IMR-90 (cell line): ENCODE measurements around the gene NAPA. TPM values are rescaled to one million over a fixed set of nuclear protein-coding genes. Genes with fewer than 3 reads are reported as not detected.

Source experiments
- ATAC-seq: fragments of 200-7000 bp; cut with Tn5 transposase; 2 replicates; pipeline ENCODE4 v1.9.1; 2020; ENCODE audit warnings: low read depth, mild to moderate bottlenecking, moderate library complexity
- Bru-seq: library from RNA; stranded (reverse); fragments of 400-500 nt; gene quantifications from one replicate; lab custom pipeline; 2021; lab: Mats Ljungman, UMichigan
- BruChase-seq, 2 experiments: library from RNA; stranded (reverse); fragments of 400-500 nt; gene quantifications; one replicate each; lab custom pipeline; 2021; lab: Mats Ljungman, UMichigan
- BruUV-seq: library from RNA; stranded (reverse); fragments of 400-500 nt; replicated peaks from 2 replicates; lab custom pipeline; 2021; lab: Mats Ljungman, UMichigan
- CTCF ChIA-PET: fragments of 300-600 bp; formaldehyde crosslinking; extraction: SDS; loops from one replicate; lab custom pipeline; 2021; ENCODE audit warnings: antibody characterized with exemption; lab: Yijun Ruan, JAX
- POLR2A ChIA-PET: fragments of 300-600 bp; sonication (Branson Sonifier 250); formaldehyde crosslinking; loops from one replicate; lab custom pipeline; 2022; ENCODE audit warnings: antibody characterized with exemption; ENCODE audit not compliant: unreplicated experiment; lab: Charles Lee
- DNase-seq: peaks from one replicate; pipeline ENCODE4 v3.0.0; 2013
- H2AFZ ChIP-seq: replicated peaks from 2 replicates; pipeline ENCODE3; 2013; ENCODE audit warnings: low read length, mild to moderate bottlenecking; ENCODE audit not compliant: poor library complexity
- H2AK5ac ChIP-seq: 2 replicates; pipeline ENCODE4 v1.6.1; 2013; ENCODE audit warnings: low read depth, low read length, inconsistent platforms
- H2AK9ac ChIP-seq: replicated peaks from 2 replicates; pipeline ENCODE3; 2013; ENCODE audit warnings: mild to moderate bottlenecking, low read depth, low read length, moderate library complexity; ENCODE audit not compliant: poor library complexity
- H2BK120ac ChIP-seq: 2 replicates; pipeline ENCODE4 v1.6.1; 2013; ENCODE audit warnings: low read depth, low read length, inconsistent platforms
- H2BK15ac ChIP-seq: 3 replicates; pipeline ENCODE4 v1.6.1; 2013; ENCODE audit warnings: low read depth, low read length, inconsistent platforms
- H2BK20ac ChIP-seq: 2 replicates; pipeline ENCODE4 v1.6.1; 2013; ENCODE audit warnings: low read depth, mild to moderate bottlenecking, inconsistent platforms, low read length, moderate library complexity
- H2BK5ac ChIP-seq: 2 replicates; pipeline ENCODE4 v1.6.1; 2013; ENCODE audit warnings: mild to moderate bottlenecking, low read depth, low read length, inconsistent platforms; ENCODE audit not compliant: poor library complexity, severe bottlenecking
- H3K14ac ChIP-seq: replicated peaks from 2 replicates; pipeline ENCODE4 v1.6.1; 2013; ENCODE audit warnings: low read depth, low read length, inconsistent platforms
- H3K18ac ChIP-seq: 2 replicates; pipeline ENCODE4 v1.6.1; 2013; ENCODE audit warnings: low read depth, low read length, control low read depth
- H3K23ac ChIP-seq: 2 replicates; pipeline ENCODE4 v1.6.1; 2013; ENCODE audit warnings: low read depth, low read length, inconsistent platforms
- H3K27ac ChIP-seq: 2 replicates; pipeline ENCODE4 v1.5.1; 2013; ENCODE audit warnings: mild to moderate bottlenecking, control low read depth, low read length; ENCODE audit not compliant: insufficient read depth
- H3K27me3 ChIP-seq: 2 replicates; pipeline ENCODE4 v1.6.1; 2013; ENCODE audit warnings: low read length; ENCODE audit not compliant: control insufficient read depth, insufficient read depth
- H3K36me3 ChIP-seq: 2 replicates; pipeline ENCODE4 v1.6.1; 2013; ENCODE audit warnings: low read length, mixed read lengths; ENCODE audit not compliant: control insufficient read depth, insufficient read depth
- H3K4ac ChIP-seq: 2 replicates; pipeline ENCODE4 v1.6.1; 2013; ENCODE audit warnings: low read depth, low read length, inconsistent platforms
- H3K4me1 ChIP-seq: 2 replicates; pipeline ENCODE4 v1.6.1; 2013; ENCODE audit warnings: low read length, mixed read lengths; ENCODE audit not compliant: control insufficient read depth, insufficient read depth
- H3K4me2 ChIP-seq: 2 replicates; pipeline ENCODE4 v1.6.1; 2013; ENCODE audit warnings: low read depth, mild to moderate bottlenecking, control low read depth, low read length, moderate library complexity
- H3K4me3 ChIP-seq: 2 replicates; pipeline ENCODE4 v1.5.1; 2013; ENCODE audit warnings: low read depth, mild to moderate bottlenecking, control low read depth, low read length, moderate library complexity; ENCODE audit not compliant: insufficient read depth
- H3K56ac ChIP-seq: 2 replicates; pipeline ENCODE4 v1.6.1; 2013; ENCODE audit warnings: low read length, inconsistent platforms; ENCODE audit not compliant: insufficient read depth; ENCODE audit errors: extremely low read depth
- H3K79me1 ChIP-seq, 2 experiments: 2 replicates each; pipeline ENCODE4 v1.6.1; 2013; ENCODE audit warnings: low read length in 2 of 2, inconsistent platforms in 1 of 2, low read depth in 1 of 2
- H3K9ac ChIP-seq: 2 replicates; pipeline ENCODE4 v1.6.1; 2013; ENCODE audit warnings: low read depth, low read length, control low read depth
- H3K9me1 ChIP-seq: 2 replicates; pipeline ENCODE4 v1.6.1; 2013; ENCODE audit warnings: low read length, inconsistent platforms; ENCODE audit not compliant: insufficient read depth
- H3K9me3 ChIP-seq: 2 replicates; pipeline ENCODE4 v1.6.1; 2013; ENCODE audit warnings: low read length; ENCODE audit not compliant: control insufficient read depth, insufficient read depth
- H4K20me1 ChIP-seq: 2 replicates; pipeline ENCODE4 v1.6.1; 2013; ENCODE audit warnings: low read length, inconsistent platforms; ENCODE audit not compliant: insufficient read depth
- H4K5ac ChIP-seq: 2 replicates; pipeline ENCODE4 v1.6.1; 2013; ENCODE audit warnings: mild to moderate bottlenecking, low read depth, low read length, control low read depth
- H4K8ac ChIP-seq, 2 experiments: 2 replicates each; pipeline ENCODE4 v1.6.1; 2013; ENCODE audit warnings: low read depth in 2 of 2, low read length in 2 of 2, control low read depth in 1 of 2, inconsistent platforms in 1 of 2
- H4K91ac ChIP-seq: 2 replicates; pipeline ENCODE4 v1.6.1; 2013; ENCODE audit warnings: low read depth, low read length, inconsistent platforms; ENCODE audit not compliant: insufficient read depth
- CEBPB ChIP-seq: IDR thresholded peaks from 2 replicates; pipeline ENCODE4 v1.6.1; 2012; ENCODE audit warnings: low read depth, low read length, improper control_type of control experiment
- CHD1 ChIP-seq: IDR thresholded peaks from 2 replicates; pipeline ENCODE4 v1.6.1; 2012; ENCODE audit warnings: low read depth, low read length, improper control_type of control experiment
- CTCF ChIP-seq: conservative IDR thresholded peaks from 2 replicates; pipeline ENCODE4 v1.5.1; 2012; ENCODE audit warnings: mild to moderate bottlenecking, low read depth, low read length, improper control_type of control experiment
- FOS ChIP-seq: fragments of 150-350 bp; IDR thresholded peaks from 2 replicates; pipeline ENCODE4 v1.6.1; 2016; ENCODE audit warnings: low read depth, low read length
- MAFK ChIP-seq: IDR thresholded peaks from 2 replicates; pipeline ENCODE4 v1.6.1; 2012; ENCODE audit warnings: low read depth, low read length, improper control_type of control experiment
- MXI1 ChIP-seq: IDR thresholded peaks from 2 replicates; pipeline ENCODE4 v1.6.1; 2012; ENCODE audit warnings: low read depth, mild to moderate bottlenecking, low read length, moderate library complexity, borderline replicate concordance
- NFE2L2 ChIP-seq: fragments of 150-350 bp; IDR thresholded peaks from 2 replicates; pipeline ENCODE4 v1.6.1; 2016; ENCODE audit warnings: low read depth, mild to moderate bottlenecking, low read length
- POLR2A ChIP-seq: IDR thresholded peaks from 2 replicates; pipeline ENCODE4 v1.6.1; 2012; ENCODE audit warnings: mild to moderate bottlenecking, low read depth, low read length
- RAD21 ChIP-seq: IDR thresholded peaks from 2 replicates; pipeline ENCODE4 v1.6.1; 2012; ENCODE audit warnings: low read length, improper control_type of control experiment
- RCOR1 ChIP-seq: IDR thresholded peaks from 2 replicates; pipeline ENCODE4 v1.6.1; 2012; ENCODE audit warnings: mild to moderate bottlenecking, low read length, improper control_type of control experiment; ENCODE audit not compliant: insufficient replicate concordance
- SMC3 ChIP-seq: fragments of 150-350 bp; IDR thresholded peaks from 2 replicates; pipeline ENCODE4 v1.6.1; 2016; ENCODE audit warnings: low read depth, mild to moderate bottlenecking, antibody characterized with exemption, low read length, moderate library complexity
- WGBS, 2 experiments: methylation state at CpG; one replicate each; pipeline versions ENCODE4 v1.1.5 to v1.1.7; 2013; ENCODE audit warnings: missing lambda C conversion rate in 2 of 2; ENCODE audit not compliant: insufficient read length in 1 of 2; ENCODE audit errors: extremely low coverage in 2 of 2; 5-methylcytosine and 5-hydroxymethylcytosine counted together
- dilution Hi-C: fragments of 300-500 bp; cut with HindIII; formaldehyde crosslinking; loops from one replicate; pipeline ENCODE4 v1.14.3; 2018; ENCODE audit warnings: low sequenced_read_pairs; ENCODE audit not compliant: unreplicated experiment
- in situ Hi-C: fragments of 300-500 bp; cut with MboI; formaldehyde crosslinking; loops from 3 replicates; pipeline ENCODE4 v1.14.3; 2019; ENCODE audit warnings: low sequenced_read_pairs, inconsistent platforms, mixed read lengths
- intact Hi-C: fragments of 100-400 bp; cut with micrococcal nuclease; formaldehyde crosslinking; loops from 2 replicates; pipeline ENCODE4 v1.10.0; 2022
- long read RNA-seq: library from polyadenylated mRNA; unstranded; transcript quantifications from one replicate; pipeline ENCODE4 v2.0.0, GENCODE V29; 2021; ENCODE audit not compliant: unreplicated experiment
- polyA plus RNA-seq, 3 experiments: library from polyadenylated mRNA; depleted of rRNA; stranded (reverse); fragments of >200 nt; gene quantifications; 2 replicates each; pipeline ENCODE4 v1.2.3, GENCODE V29; 2012; ENCODE audit warnings: low replicate concordance in 1 of 3
- total RNA-seq: library from RNA; depleted of rRNA; stranded (reverse); fragments of >200 nt; gene quantifications from 2 replicates; pipeline ENCODE4 v1.2.3, GENCODE V29; 2012; rRNA removed
- TF ChIP-seq, protein P1 (sequence below): fragments of 150-350 bp; IDR thresholded peaks from 2 replicates; pipeline ENCODE4 v1.6.1; 2016; ENCODE audit warnings: low read depth, mild to moderate bottlenecking, low read length, moderate library complexity, borderline replicate concordance

Gene NAPA
- total RNA-seq (51.7 and 76.4 TPM in 2 replicates), polyA plus RNA-seq (2012; rRNA removed) (126 and 139 TPM in 2 replicates), Bru-seq, nascent RNA (percentile 82 among the genes with signal in this experiment), BruChase-seq, experiment 1, labeled RNA remaining after a 6-hour chase (percentile 86 among the genes with signal in this experiment), BruChase-seq, experiment 2, labeled RNA remaining after a 2-hour chase (percentile 83 among the genes with signal in this experiment)
- polyA plus RNA-seq (2012; cell fraction: cytosol; rRNA removed): 107 and 159 TPM in 2 replicates
- polyA plus RNA-seq (2012; cell fraction: nucleus; rRNA removed; ENCODE audit: low replicate concordance): 81.6 and 139 TPM in 2 replicates
- long read RNA-seq, transcript NAPA-201 (11 exons, 1,839 nt): major isoform, 55 of 76 reads
- long read RNA-seq, partial matches to known transcripts: 4 of 76 reads
- long read RNA-seq, other reads (novel, unspliced or antisense): 15 of 76 reads

DNA sequence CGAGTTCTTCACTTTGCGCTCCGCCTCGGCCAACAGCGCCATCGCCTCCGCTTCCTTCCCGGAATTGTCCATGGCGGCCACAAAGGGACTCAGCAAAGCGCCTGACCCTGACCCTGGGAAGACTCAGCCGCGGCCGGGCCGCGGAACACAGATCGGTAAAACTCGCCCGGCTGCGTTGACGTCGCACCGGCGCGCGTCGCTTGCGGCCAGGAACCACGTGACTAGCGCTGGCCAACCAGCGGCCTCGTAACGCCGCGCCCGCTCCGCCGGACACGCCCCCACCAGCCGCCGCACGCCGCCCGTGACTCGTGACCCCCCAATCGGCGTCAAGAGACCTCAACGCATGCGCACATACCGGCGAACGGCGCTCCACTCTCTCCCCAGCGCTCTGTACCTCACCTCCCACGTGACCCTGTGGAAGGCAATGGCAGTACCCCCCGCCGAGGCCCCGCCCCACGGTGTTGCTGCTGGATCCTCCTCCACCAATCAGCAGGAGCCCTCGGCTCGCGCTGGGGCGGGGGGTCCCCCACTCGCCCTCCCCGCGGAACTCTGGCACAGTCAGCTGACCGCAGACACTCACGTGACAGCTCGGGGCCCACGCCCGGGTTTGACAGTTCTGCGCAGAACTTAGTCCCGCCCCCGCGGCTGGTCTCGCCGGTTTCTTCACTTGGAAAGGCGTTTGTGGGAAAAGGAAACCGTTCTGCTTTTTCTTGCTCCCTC is at the start of gene NAPA:
NAPA (minus strand) TSS at position 195 of the 720 bp plus-strand sequence; CDS start at position 72, 123 bp downstream.
- peak within 1 kb of the TSS; percentile 82 for H3K4ac ChIP-seq
- ATAC-seq (peak; percentile 97), DNase-seq (peak; percentile 100)
- H3K9me1 ChIP-seq: peaks cover 21% of the 10 kb centered on the region
- intact Hi-C loops (loop anchor here (1.0 to 10.0 kb wide), 5 partner anchors 78 to 183 kb away; no protein-coding TSS in a partner anchor), dilution Hi-C loops (no loop called here), in situ Hi-C loops (no loop called here)
- peak within 1 kb of the TSS; percentile 71 for H4K5ac ChIP-seq
- H3K36me3 ChIP-seq: no peaks in the 10 kb centered on the region
- POLR2A ChIA-PET: interaction anchor here (1.0 kb wide), 1 partner anchor 95 kb away, joined by 4 read pairs; no protein-coding TSS in a partner anchor
- H2BK20ac ChIP-seq: peak within 1 kb of the TSS; percentile 67; the same call in 1 of the 2 replicates
- H2AK5ac ChIP-seq: peak within 1 kb of the TSS; percentile 97
- peak within 1 kb of the TSS; percentile 88 to 96 for H4K8ac ChIP-seq
- peak within 1 kb of the TSS; percentile 92 for H2AFZ ChIP-seq
- WGBS, 2 experiments: 1% methylated on average over 40 of the region's 78 CpGs; no CpG with 5 or more reads in 1 of the 2 experiments
- CTCF ChIA-PET: interaction anchor here (0.7 to 1.5 kb wide), 7 partner anchors 9 to 190 kb away, joined by 4 to 8 read pairs (median 4); partner anchors contain the start of gene KPTN
- peaks cover 18 to 51% of the 10 kb centered on the region in 2 experiments for H3K79me1 ChIP-seq
- H3K56ac ChIP-seq: peak within 1 kb of the TSS; percentile 82
- peak within 1 kb of the TSS; percentile 87 for H3K4me3 ChIP-seq
- H3K4me2 ChIP-seq: peak within 1 kb of the TSS; percentile 83
- H4K20me1 ChIP-seq: peaks cover 34% of the 10 kb centered on the region
- peak within 1 kb of the TSS; percentile 87 for H3K14ac ChIP-seq
- H3K9me3 ChIP-seq: no peaks in the 10 kb centered on the region
- H2BK15ac ChIP-seq: peak within 1 kb of the TSS; percentile 81; the same call in 2 of the 3 replicates
- peak within 1 kb of the TSS; percentile 90 for H3K27ac ChIP-seq
- peak within 1 kb of the TSS; percentile 4; the same call in 1 of the 2 replicates for H3K18ac ChIP-seq
- peak within 1 kb of the TSS; percentile 73 for H2BK120ac ChIP-seq
- peaks cover 18% of the 10 kb centered on the region for H3K4me1 ChIP-seq
- H3K23ac ChIP-seq: peak within 1 kb of the TSS; percentile 80
- peak within 1 kb of the TSS; percentile 58 for H2BK5ac ChIP-seq
- peak within 1 kb of the TSS; percentile 73 for H4K91ac ChIP-seq
- peak within 1 kb of the TSS; percentile 94 for H2AK9ac ChIP-seq
- H3K9ac ChIP-seq: peak within 1 kb of the TSS; percentile 97
- no TSS peak for BruUV-seq
- H3K27me3 ChIP-seq: peaks cover 2% of the 10 kb centered on the region; the same call in 1 of the 2 replicates
- TF ChIP-seq CHD1: 0 out of 2 replicates have a peak, but pooled peaks have one; percentile 47
- no peak for TF ChIP-seq NFE2L2
- TF ChIP-seq CTCF: no peak; the same call in 1 of the 2 replicates
- no peak for TF ChIP-seq MAFK
- no peak; the same call in 1 of the 2 replicates for TF ChIP-seq SMC3
- TF ChIP-seq CEBPB: peak; percentile 64
- peak; percentile 68 for TF ChIP-seq RAD21
- TF ChIP-seq, protein P1, sequence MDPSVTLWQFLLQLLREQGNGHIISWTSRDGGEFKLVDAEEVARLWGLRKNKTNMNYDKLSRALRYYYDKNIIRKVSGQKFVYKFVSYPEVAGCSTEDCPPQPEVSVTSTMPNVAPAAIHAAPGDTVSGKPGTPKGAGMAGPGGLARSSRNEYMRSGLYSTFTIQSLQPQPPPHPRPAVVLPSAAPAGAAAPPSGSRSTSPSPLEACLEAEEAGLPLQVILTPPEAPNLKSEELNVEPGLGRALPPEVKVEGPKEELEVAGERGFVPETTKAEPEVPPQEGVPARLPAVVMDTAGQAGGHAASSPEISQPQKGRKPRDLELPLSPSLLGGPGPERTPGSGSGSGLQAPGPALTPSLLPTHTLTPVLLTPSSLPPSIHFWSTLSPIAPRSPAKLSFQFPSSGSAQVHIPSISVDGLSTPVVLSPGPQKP: no peak
- TF ChIP-seq FOS: peak; percentile 72
- TF ChIP-seq MXI1: peak; percentile 87; the same call in 1 of the 2 replicates
- peak; percentile 96 for TF ChIP-seq POLR2A
- TF ChIP-seq RCOR1: no peak
